Liver (tissue), 3 donors: ENCODE data around the gene OSGIN1.

Experiments used
- FOXA2 ChIP-seq: IDR thresholded peaks from 2 replicates; pipeline ENCODE4 v1.6.1; 2016; ENCODE audit warnings: antibody characterized with exemption
- JUND ChIP-seq, 2 donors: IDR thresholded peaks; 2 replicates each; pipeline ENCODE4 v1.6.1; 2016; ENCODE audit warnings: antibody characterized with exemption in 2 of 2
- TF ChIP-seq, protein P1 (sequence below): fragments of 150-350 bp; IDR thresholded peaks from 2 replicates; pipeline ENCODE4 v1.5.1; 2017; ENCODE audit warnings: improper control_type of control experiment, low read depth, low read length; ENCODE audit not compliant: missing input control
- donor health status: healthy.
- donor health status: healthy.

DNA sequence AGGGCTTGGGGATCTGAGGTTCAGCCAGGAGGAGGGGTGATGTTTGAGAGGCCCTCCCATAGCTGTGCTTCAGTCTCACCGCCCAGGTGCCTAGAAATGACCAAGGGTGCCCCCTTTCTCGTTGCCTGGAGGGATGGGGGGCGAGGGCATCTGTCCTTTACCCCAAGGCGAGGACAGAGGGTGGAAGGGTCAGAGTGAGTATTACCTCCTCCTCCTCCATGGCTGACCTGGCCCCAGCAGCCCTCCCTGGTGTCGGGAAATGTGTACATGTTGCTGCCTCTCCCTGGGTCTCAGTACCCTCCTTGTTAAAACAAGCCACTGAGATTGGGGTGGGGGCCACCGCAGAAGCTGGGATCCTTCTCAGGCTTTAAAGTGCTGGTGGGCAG lies 17.4 kb downstream of the OSGIN1 start:
- TF ChIP-seq, protein P1, sequence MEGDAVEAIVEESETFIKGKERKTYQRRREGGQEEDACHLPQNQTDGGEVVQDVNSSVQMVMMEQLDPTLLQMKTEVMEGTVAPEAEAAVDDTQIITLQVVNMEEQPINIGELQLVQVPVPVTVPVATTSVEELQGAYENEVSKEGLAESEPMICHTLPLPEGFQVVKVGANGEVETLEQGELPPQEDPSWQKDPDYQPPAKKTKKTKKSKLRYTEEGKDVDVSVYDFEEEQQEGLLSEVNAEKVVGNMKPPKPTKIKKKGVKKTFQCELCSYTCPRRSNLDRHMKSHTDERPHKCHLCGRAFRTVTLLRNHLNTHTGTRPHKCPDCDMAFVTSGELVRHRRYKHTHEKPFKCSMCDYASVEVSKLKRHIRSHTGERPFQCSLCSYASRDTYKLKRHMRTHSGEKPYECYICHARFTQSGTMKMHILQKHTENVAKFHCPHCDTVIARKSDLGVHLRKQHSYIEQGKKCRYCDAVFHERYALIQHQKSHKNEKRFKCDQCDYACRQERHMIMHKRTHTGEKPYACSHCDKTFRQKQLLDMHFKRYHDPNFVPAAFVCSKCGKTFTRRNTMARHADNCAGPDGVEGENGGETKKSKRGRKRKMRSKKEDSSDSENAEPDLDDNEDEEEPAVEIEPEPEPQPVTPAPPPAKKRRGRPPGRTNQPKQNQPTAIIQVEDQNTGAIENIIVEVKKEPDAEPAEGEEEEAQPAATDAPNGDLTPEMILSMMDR: no peak
- TF ChIP-seq JUND (IDR thresholded peaks at IDR 0.05) (no peak), FOXA2 (no peak)
